ENCODE data around the gene COL23A1.
"Not testable (repeated sequence)": the region's sequence is repeated elsewhere in the genome, so short reads cannot be mapped to it uniquely, and the experiment has no call there.

COL23A1 gene

GRCh38 chr5:178271726-178272479 lies 318.3 kb downstream of the COL23A1 start:
- no peak for DNase-seq (ENCODE audit: low read depth, low spot score)

GRCh38 chr5:178271231-178271630 lies 319.0 kb downstream of the COL23A1 start:
- DNase-seq (ENCODE audit: low read depth, low spot score) = no peak

DNA sequence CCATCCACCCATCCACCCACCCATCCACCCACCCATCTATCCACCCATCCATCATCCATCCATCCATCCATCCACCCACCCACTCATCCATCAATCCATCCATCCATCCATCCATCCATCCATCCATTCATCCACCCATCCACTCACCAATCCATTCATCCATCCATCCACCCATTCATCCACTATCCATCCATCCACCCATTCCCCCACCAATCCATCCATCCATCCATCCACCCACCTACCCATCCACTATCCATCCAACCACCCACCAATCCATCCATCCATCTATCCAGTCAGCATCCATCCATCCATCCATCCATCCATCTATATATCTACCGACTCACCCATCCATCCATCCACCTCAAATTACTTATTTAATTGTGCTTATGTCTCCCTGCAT lies 320.7 kb downstream of the COL23A1 start:
- no peak for DNase-seq (ENCODE audit: low read depth, low spot score)

DNA sequence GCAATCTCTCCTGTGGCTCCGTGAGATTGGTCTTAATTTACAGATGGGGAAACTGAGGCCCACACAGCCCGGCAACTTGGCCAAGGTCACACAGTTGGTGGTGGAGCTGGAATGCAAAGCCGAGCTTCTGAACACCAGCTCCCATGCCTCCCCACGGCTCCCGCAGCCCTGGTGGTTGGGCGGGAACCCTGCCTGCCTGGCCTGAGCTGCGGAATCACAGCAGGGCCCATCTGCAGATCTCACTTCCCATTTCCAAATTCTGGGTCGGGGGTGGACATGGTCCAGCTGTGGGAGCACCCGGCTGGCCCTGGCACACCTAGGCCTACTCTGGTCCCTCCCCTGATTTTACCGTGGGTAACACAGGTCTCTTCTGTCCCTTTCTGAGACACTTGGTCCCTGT lies 322.3 kb downstream of the COL23A1 start:
- no peak for DNase-seq (ENCODE audit: low read depth, low spot score)

DNA sequence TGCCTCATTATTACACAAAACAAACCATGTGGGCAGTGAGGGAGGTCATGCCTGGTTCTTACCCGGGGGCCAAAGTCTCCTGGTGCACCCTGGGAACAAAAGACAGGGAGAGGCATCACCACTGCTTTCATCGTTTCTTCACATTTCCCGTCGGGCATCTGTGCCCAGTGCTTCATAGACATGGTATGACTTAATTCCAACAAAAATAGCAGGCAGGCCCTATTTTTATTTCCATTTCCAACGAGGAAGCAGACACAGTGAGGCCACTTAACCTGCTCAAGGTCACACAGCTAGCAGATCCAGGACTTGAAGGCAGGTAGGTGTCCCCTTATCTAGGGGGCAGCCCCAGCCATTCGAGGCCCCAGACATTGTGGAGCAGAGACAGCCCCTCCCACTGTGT lies 322.9 kb downstream of the COL23A1 start:
- DNase-seq (ENCODE audit: low read depth, low spot score) = no peak

DNA sequence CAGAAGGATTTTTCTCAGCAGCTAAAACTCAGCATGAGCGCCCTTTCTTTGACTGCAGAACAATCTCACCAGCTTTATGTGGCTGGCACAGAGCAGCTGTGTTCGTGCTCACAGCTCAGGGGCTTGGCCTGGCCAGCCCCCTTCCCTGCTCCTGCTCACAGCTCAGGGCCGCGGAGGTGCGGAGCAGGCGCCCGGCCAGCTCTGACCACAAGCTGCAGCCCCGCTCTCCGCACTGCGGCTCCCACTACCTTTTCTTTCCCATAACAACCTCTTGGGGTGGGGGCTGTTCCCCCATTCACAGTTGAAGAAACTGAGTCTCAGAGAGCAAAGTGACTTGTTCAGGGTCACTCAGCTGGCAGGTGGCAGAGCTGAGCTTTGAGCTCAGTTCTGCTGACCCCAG lies 323.6 kb downstream of the COL23A1 start:
- DNase-seq (ENCODE audit: low read depth, low spot score) = no peak

- DNase-seq (ENCODE audit: low read depth, low spot score) = no peak
Measured at GRCh38 chr5:178265746-178266145, 324.4 kb downstream of the COL23A1 start.

DNA sequence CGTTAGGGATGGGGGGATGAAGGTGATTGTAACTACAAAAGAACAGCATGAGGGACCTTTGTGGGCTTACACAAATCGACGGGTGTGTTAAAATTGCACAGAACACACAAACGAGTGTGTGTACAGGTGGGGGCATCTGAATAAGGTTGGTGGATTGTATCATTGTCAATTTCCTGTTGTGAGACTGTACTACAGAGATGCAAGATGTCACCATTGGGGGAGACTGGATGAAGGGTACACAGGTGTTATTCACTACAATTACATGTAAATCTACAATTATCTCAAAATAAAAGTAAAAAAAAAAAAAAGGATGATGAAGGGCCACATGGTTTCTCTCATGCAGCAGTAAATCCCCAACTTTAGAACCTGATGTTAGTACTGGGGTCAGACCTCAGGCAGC lies 326.1 kb downstream of the COL23A1 start:
- no peak for DNase-seq (ENCODE audit: low read depth, low spot score)

- no peak for DNase-seq (ENCODE audit: low read depth, low spot score)
Measured at GRCh38 chr5:178261666-178262600, 328.3 kb downstream of the COL23A1 start.

DNA sequence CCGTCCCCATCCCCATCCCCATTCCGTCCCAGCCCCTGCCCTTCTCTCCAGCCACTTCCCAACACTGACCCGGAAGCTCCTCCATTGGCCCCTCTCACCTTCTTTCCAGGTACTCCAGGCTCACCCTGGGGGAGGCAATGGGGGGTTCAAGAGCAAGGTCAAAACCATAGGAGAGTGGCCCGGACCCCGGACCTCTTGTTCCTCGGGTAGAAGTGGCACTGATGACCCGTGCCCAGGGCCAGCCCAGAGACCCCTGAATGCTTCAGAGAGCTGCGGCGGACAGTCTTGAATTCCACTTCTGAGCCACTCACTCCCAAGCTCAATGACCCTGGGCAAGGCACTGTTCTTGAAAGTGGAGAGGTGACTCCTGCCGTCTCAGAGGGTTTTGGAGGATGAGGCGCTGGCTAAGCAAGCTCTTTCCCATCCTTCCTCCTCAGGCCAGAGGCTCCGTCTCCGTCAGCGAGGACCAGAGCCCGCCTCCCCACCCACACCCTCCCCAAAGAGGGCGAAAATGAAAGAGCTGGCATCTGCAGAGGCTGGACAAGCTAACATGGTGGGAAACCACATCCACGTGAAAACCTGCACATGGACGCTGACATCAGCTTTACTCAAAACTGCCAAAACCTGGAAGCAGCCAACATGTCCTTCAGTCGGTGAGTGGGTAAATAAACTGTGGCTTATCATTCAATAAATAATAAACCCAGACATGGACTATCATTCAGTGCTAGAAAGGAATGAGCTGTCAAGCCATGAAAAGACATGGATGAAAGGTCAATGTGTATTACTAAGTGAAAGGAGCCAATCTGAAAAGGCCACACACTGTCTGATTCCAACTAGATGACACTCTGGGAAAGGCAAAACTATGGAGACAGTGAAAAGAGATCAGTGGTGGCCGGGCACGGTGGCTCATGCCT lies 330.3 kb downstream of the COL23A1 start:
- no peak for DNase-seq (ENCODE audit: low read depth, low spot score)

DNA sequence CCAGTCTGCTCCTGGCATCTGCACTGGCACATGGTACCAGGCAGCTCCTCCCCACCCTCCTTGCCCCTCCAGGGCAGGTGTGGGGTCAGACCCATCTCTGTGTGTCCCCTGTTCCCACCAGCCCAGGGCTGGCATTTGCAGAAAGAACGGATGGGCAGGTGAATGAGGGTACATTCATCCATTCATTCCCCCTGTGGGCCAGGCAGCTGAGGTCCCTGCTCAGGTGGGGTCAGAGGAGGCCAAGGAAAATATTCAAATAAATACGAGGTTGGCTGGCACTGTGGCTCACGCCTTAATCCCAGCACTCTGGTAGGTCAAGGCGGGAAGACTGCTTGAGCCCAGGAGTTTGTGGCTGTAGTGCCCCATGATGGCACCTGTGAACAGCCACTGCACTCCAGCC lies 332.5 kb downstream of the COL23A1 start:
- no peak for DNase-seq (ENCODE audit: low read depth, low spot score)

DNA sequence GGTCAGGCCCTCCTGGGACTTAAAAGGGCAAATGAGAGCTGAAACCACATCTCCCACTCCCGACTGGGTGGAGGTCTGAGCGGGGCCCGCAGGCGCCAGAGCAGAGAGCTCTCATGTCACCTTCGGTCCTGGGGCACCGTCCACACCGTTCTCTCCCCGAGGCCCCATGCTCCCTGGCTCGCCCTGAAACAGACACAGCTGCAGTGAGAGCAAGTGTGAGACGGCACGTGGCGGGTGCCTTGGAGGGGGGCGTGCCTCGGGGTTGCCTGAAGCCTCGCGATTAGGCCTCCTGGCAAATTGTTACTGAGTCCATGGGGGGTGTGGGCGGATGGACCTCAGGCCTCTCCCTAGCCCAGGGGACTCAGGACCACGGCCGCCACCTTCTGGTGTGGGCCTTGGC lies 333.4 kb downstream of the COL23A1 start:
- no peak for DNase-seq (ENCODE audit: low read depth, low spot score)

GRCh38 chr5:178253632-178254031 lies 336.6 kb downstream of the COL23A1 start:
- DNase-seq (ENCODE audit: low read depth, low spot score) = not testable (repeated sequence)

DNA sequence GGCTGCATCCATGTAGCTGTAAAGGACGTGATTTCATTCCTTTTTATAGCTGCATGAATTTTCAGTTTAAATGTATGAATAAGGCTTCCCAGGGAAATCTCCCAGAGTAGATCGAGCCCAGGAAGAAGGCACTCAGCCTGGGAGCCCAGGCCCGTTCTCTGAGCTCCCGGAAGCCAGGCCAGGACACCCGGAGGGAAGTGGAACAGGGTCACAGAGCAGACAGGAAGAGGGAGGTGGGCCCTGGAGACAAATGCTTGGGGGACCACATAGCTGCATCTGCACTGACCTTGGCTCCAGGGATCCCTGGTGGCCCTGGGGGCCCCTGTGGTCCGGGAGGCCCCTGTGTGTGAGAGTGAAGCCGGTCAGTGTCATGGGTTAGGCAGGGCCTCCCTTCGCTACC lies 337.9 kb downstream of the COL23A1 start:
- DNase-seq (ENCODE audit: low read depth, low spot score) = no peak

GRCh38 chr5:178250263-178250662 lies 339.9 kb downstream of the COL23A1 start:
- DNase-seq (ENCODE audit: low read depth, low spot score) = no peak

DNA sequence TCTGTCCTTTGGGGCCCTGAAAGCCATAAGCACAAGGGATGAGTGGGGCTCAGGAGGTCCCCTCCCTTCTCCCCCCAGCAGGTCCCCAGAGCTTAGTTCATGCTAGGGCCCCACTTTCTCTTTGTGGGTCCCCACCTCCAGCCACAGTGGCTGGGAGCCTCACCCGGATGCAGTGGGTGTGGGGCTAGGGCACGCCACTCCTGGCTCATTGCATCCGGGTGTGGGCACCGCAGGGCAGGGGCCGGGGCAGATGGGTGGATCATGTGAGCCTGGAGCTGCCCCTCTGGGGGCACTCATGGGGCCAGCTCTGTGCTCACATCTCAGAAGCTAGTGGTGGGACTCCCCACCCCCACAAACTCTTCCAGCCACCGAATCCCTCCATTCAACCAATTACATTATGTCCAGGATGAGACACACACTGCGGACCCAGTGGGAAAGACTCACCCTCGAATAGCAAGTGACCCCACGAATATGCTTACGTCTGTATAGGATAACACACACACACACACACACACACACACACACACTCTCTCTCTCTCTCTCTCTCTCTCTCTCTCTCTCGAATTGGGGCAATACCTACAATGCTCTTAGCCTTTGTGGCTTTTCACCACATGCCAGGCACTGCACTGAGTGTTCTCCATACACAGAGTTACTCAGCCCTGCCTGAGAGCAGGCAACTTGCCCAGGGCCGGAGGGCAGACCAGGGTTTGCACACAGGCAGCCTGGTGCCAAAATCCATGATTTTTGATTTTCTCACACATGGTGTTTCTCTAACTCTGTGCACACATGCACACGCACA lies 340.8 kb downstream of the COL23A1 start:
- DNase-seq (ENCODE audit: low read depth, low spot score) = no peak

GRCh38 chr5:178248750-178249149 lies 341.4 kb downstream of the COL23A1 start:
- no peak for DNase-seq (ENCODE audit: low read depth, low spot score)

DNA sequence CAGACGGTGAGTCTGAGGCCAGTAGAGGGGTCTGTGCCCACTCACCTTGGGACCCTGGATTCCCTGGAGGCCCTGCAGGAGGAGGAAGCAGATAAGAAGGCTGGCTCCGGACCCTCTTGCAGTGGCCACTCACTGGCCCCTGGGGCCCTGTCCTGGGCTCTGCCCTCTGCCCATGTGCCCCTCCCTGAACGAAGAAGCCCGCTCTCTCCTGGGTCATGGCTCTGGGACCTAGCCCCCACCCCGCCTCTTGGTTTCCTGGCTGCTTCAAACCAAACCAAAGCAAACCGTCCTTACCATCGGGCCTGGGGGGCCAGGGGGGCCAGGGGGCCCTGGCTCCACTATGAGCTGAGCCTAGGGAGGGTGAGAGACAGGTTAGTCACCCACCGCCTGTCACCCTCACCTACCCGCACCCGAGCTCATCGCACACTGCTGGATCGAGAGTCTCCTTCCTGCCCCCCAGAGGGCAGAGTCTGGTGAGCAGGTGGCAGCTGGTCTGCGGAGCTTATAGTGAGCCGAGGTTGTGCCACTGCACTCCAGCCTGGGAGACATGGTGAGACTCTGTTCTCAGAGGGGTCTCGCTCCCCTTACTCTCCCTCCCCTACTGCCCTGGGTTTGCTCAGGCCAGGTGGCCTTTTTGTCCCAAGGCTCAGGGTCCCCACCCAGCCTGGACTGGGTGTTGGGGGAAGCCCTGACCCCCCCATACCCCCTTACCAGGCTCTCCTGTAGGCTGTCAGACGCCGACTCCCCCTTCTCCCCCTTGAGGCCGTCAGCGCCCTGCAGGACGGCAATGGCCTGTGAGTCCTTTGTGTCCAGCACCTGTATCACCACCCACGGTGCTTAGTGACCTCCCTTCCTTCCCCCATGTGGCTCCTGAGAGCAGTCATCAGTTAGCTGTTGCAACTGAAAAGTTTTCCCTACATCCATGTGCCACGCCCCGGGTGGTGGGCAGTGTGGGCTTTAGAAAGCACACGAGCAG lies 342.4 kb downstream of the COL23A1 start:
- no peak for DNase-seq (ENCODE audit: low read depth, low spot score)

DNA sequence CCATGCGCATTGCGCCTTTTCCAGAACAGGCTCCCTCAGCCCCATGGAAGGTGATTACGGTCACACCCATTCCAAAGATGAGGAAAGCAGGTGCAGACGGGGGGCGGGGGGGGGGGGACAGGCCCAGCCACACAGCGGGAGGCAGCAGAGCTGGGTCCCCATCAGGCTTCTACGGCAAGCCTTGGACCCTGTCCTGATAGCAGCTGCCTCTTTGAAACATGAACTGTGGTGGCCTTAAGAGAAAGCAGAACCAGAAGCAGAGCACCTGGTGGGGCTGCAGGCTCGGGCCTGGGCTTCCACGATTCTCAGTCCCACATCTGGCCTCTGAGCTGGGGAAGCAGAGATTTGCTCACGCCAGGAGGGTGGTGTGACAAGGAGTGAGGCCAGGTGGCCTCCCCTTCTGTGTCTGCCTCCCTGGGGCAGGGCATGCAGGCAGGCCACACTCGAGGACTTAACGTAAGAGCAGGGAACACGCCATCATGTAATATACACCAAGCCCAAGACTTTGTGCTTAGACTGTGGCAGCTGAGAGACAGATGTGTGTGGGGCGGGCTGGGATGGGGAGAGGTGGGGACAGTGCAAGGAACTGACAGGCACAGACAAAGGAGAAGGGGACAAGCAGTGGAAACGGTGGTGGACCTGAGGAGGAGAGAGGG lies 343.4 kb downstream of the COL23A1 start:
- DNase-seq (ENCODE audit: low read depth, low spot score) = no peak

Data from smooth muscle cell of the brain vasculature (primary cell).